Prostate gland (tissue), 2 donors: ENCODE measurements around the gene PRKG1. TPM values are rescaled to one million over a fixed set of nuclear protein-coding genes. Genes with fewer than 3 reads are reported as not detected.

Source experiments
- DNase-seq: peaks from one replicate; pipeline ENCODE4 v3.0.0-alpha.2; 2019; ENCODE audit warnings: low spot score
- H3K27ac ChIP-seq, 2 donors: fragments of 200-600 bp; sonication (generic); 2 replicates each; pipeline ENCODE4 v1.5.1; 2017 to 2019
- H3K27me3 ChIP-seq: fragments of 200-600 bp; sonication (generic); replicated peaks from 2 replicates; pipeline ENCODE4 v1.5.1; 2019; ENCODE audit not compliant: insufficient read depth
- H3K36me3 ChIP-seq, 2 donors: fragments of 200-600 bp; sonication (generic); 1 replicate in 1 of 2; 2 replicates in 1 of 2; pipeline versions ENCODE4 v1.5.1 to v1.8.1; 2017 to 2019
- H3K4me1 ChIP-seq: fragments of 200-600 bp; sonication (generic); replicated peaks from 2 replicates; pipeline ENCODE4 v1.5.1; 2019
- H3K4me3 ChIP-seq, 2 donors: fragments of 200-600 bp; sonication (generic); 2 replicates each; pipeline ENCODE4 v1.5.1; 2017 to 2019
- H3K9me3 ChIP-seq: fragments of 200-600 bp; sonication (generic); 2 replicates; pipeline ENCODE4 v1.5.1; 2017
- CTCF ChIP-seq, 4 experiments: fragments of 200-600 bp in 2 of 4; fragments of 450-650 bp in 2 of 4; sonication (generic) in 2 of 4; IDR thresholded peaks; 1 replicate in 3 of 4; 2 replicates in 1 of 4; pipeline ENCODE4 v1.5.1; 2016 to 2019; ENCODE audit warnings: antibody characterized with exemption in 4 of 4, mild to moderate bottlenecking in 2 of 4, moderate library complexity in 2 of 4
- POLR2A ChIP-seq: fragments of 450-650 bp; IDR thresholded peaks from one replicate; pipeline ENCODE4 v1.6.1; 2016; ENCODE audit warnings: antibody characterized with exemption, mild to moderate bottlenecking
- POLR2AphosphoS5 ChIP-seq: sonication (generic); formaldehyde crosslinking; IDR thresholded peaks from one replicate; pipeline ENCODE4 v1.6.1; 2017; ENCODE audit warnings: antibody characterized with exemption
- WGBS: methylation state at CpG from one replicate; pipeline ENCODE4 v1.1.5; 2018; 5-methylcytosine and 5-hydroxymethylcytosine counted together
- intact Hi-C: fragments of 100-400 bp; cut with DNase I; formaldehyde crosslinking; loops from one replicate; pipeline ENCODE4 v1.14.2; 2022
- total RNA-seq, 2 donors: library from RNA; depleted of rRNA; stranded (reverse); fragments of >200 nt; gene quantifications; one replicate each; pipeline ENCODE4 v1.1.0, GENCODE V29; 2016

Gene PRKG1
- total RNA-seq, 2 donors from 2014 or later: 2.7 to 9.0 TPM

- no peak for DNase-seq
- no peaks in the 10 kb centered on the region for H3K27me3 ChIP-seq
- no peak overlapping the region for H3K4me3 ChIP-seq
- no peak overlapping the region for H3K27ac ChIP-seq
- intact Hi-C loops: no loop called here
- no peaks in the 10 kb centered on the region for H3K36me3 ChIP-seq
- no peaks in the 10 kb centered on the region for H3K4me1 ChIP-seq
- no peaks in the 10 kb centered on the region for H3K9me3 ChIP-seq
- TF ChIP-seq POLR2AphosphoS5 (no peak), CTCF (IDR thresholded peaks at IDR 0.05) (no peak), POLR2A (no peak)
Measured at GRCh38 chr10:51183783-51184182, 109.5 kb downstream of the PRKG1 start.

- Histone ChIP-seq H3K27ac (no peak overlapping the region), H3K9me3 (no peaks in the 10 kb centered on the region), H3K27me3 (no peaks in the 10 kb centered on the region), H3K4me3 (no peak overlapping the region), H3K36me3 (no peaks in the 10 kb centered on the region), H3K4me1 (no peaks in the 10 kb centered on the region)
- DNase-seq: no peak
- intact Hi-C loops: no loop called here
- no peak for TF ChIP-seq POLR2AphosphoS5
- no peak for TF ChIP-seq POLR2A
- WGBS: 65% methylated on average over 2 of the region's 2 CpGs
Measured at GRCh38 chr10:51186361-51186760, 112.1 kb downstream of the PRKG1 start.

GRCh38 chr10:51188008-51188407 lies 113.7 kb downstream of the PRKG1 start:
- Histone ChIP-seq H3K27me3 (no peaks in the 10 kb centered on the region), H3K4me3 (no peak overlapping the region), H3K4me1 (no peaks in the 10 kb centered on the region), H3K9me3 (no peaks in the 10 kb centered on the region), H3K36me3 (no peaks in the 10 kb centered on the region), H3K27ac (no peak overlapping the region)
- no peak for TF ChIP-seq POLR2A
- no peak for DNase-seq
- intact Hi-C loops: no loop called here
- WGBS: 53% methylated on average over 2 of the region's 2 CpGs

- intact Hi-C loops: no loop called here
Measured at GRCh38 chr10:51188866-51189265, 114.6 kb downstream of the PRKG1 start.

GRCh38 chr10:51196508-51197175 lies 122.4 kb downstream of the PRKG1 start:
- Histone ChIP-seq H3K4me1 (no peaks in the 10 kb centered on the region), H3K4me3 (no peak overlapping the region), H3K36me3 (no peaks in the 10 kb centered on the region), H3K27ac (no peak overlapping the region), H3K27me3 (no peaks in the 10 kb centered on the region), H3K9me3 (no peaks in the 10 kb centered on the region)
- 93% methylated on average over 1 of the region's 1 CpG for WGBS
- TF ChIP-seq CTCF (IDR thresholded peaks at IDR 0.05): no peak
- TF ChIP-seq POLR2A: no peak
- TF ChIP-seq POLR2AphosphoS5: no peak
- no peak for DNase-seq
- intact Hi-C loops: no loop called here

More at GRCh38 chr10:51188866-51189265, 114.6 kb downstream of the PRKG1 start:
- WGBS: 95% methylated on average over 2 of the region's 2 CpGs
- no peaks in the 10 kb centered on the region for H3K9me3 ChIP-seq
- DNase-seq: no peak
- H3K4me1 ChIP-seq: no peaks in the 10 kb centered on the region
- no peak overlapping the region for H3K4me3 ChIP-seq
- H3K27me3 ChIP-seq: no peaks in the 10 kb centered on the region
- H3K36me3 ChIP-seq: no peaks in the 10 kb centered on the region
- no peak overlapping the region for H3K27ac ChIP-seq
- no peak for TF ChIP-seq POLR2AphosphoS5
- no peak for TF ChIP-seq POLR2A
- no peak for TF ChIP-seq CTCF (IDR thresholded peaks at IDR 0.05)

- WGBS: 46% methylated on average over 3 of the region's 3 CpGs
- no peak for TF ChIP-seq POLR2A
- no peak for TF ChIP-seq POLR2AphosphoS5
- TF ChIP-seq CTCF (IDR thresholded peaks at IDR 0.05): no peak
- no peaks in the 10 kb centered on the region for H3K9me3 ChIP-seq
Measured at GRCh38 chr10:51198170-51198569, 123.9 kb downstream of the PRKG1 start.

More at GRCh38 chr10:51198170-51198569, 123.9 kb downstream of the PRKG1 start:
- Histone ChIP-seq H3K4me1 (no peaks in the 10 kb centered on the region), H3K36me3 (no peaks in the 10 kb centered on the region), H3K27me3 (no peaks in the 10 kb centered on the region), H3K4me3 (no peak overlapping the region), H3K27ac (no peak overlapping the region)
- no peak for DNase-seq
- intact Hi-C loops: no loop called here
